HepG2 (cell line): ENCODE data around the gene WDR89. TPM values are rescaled to one million over a fixed set of nuclear protein-coding genes. Genes with fewer than 3 reads are reported as not detected.
"Not testable (repeated sequence)": the region's sequence is repeated elsewhere in the genome, so short reads cannot be mapped to it uniquely, and the experiment has no call there.

Experiments
- ATAC-seq: fragments of 200-7000 bp; cut with Tn5 transposase; 3 replicates; pipeline ENCODE4 v1.9.1; 2020; ENCODE audit warnings: mild to moderate bottlenecking, moderate library complexity
- BruUV-seq: library from RNA; stranded (reverse); fragments of 400-500 nt; replicated peaks from 2 replicates; lab custom pipeline; 2021; lab: Mats Ljungman, UMichigan
- CTCF ChIA-PET: fragments of 300-600 bp; formaldehyde crosslinking; extraction: SDS; loops from one replicate; lab custom pipeline; 2021; ENCODE audit warnings: low total read pairs, inconsistent platforms, low intra/inter-chr PET ratio; lab: Yijun Ruan, JAX
- POLR2A ChIA-PET: fragments of 350-600 bp; sonication (Branson Sonifier 250); formaldehyde crosslinking; loops from one replicate; lab custom pipeline; 2020; ENCODE audit warnings: antibody characterized with exemption, inconsistent platforms; lab: Yijun Ruan, JAX
- DNase-seq: peaks from one replicate; pipeline ENCODE4 v3.0.0-alpha.2; 2015; ENCODE audit warnings: low spot score
- FAIRE-seq: peaks from 3 replicates; lab custom pipeline; 2011; peaks lifted over from hg19 to GRCh38; lab: Jason Lieb, UNC
- H2AFZ ChIP-seq: one replicate; pipeline ENCODE4 v1.6.1; 2011; ENCODE audit warnings: low read length, inconsistent platforms
- H3K27ac ChIP-seq: fragments of 300-600 bp; 3 replicates; pipeline ENCODE4 v1.8.0; 2011; ENCODE audit warnings: mixed run types, mild to moderate bottlenecking, mixed read lengths, low read length, inconsistent platforms; ENCODE audit not compliant: insufficient read depth; ENCODE audit errors: extremely low read length
- H3K27me3 ChIP-seq, 2 experiments: fragments of 200-600 bp in 1 of 2; 2 replicates in 1 of 2; 3 replicates in 1 of 2; pipeline versions ENCODE4 v1.6.0 to v1.8.0; 2011; ENCODE audit warnings: low read length in 2 of 2, mild to moderate bottlenecking in 2 of 2, moderate library complexity in 2 of 2, inconsistent platforms in 1 of 2; ENCODE audit not compliant: insufficient read depth in 2 of 2, control insufficient read depth in 1 of 2
- H3K36me3 ChIP-seq, 2 experiments: fragments of 200-600 bp in 1 of 2; replicated peaks in 1 of 2; 2 replicates in 1 of 2; 3 replicates in 1 of 2; pipeline versions ENCODE4 v1.5.1 to v1.8.0; 2011; ENCODE audit warnings: low read length in 2 of 2, inconsistent platforms in 1 of 2; ENCODE audit not compliant: insufficient read depth in 2 of 2, control insufficient read depth in 1 of 2
- H3K4me1 ChIP-seq: 2 replicates; pipeline ENCODE4 v1.5.1; 2012; ENCODE audit warnings: low read length, inconsistent platforms; ENCODE audit not compliant: insufficient read depth
- H3K4me2 ChIP-seq: 2 replicates; pipeline ENCODE4 v1.6.0; 2011; ENCODE audit warnings: low read depth, low read length, inconsistent platforms
- H3K4me3 ChIP-seq, 3 experiments: fragments of 200-600 bp in 1 of 3; sonication (generic), shearing (Covaris generic) in 1 of 3; replicated peaks in 1 of 3; 2 replicates each; pipeline ENCODE4 v1.5.1; 2011 to 2016; ENCODE audit warnings: low read length in 3 of 3, inconsistent platforms in 2 of 3, low read depth in 2 of 3, mild to moderate bottlenecking in 2 of 3, control low read depth in 1 of 3, mixed read lengths in 1 of 3; ENCODE audit not compliant: insufficient read depth in 1 of 3
- H3K79me2 ChIP-seq: one replicate; pipeline ENCODE4 v1.6.1; 2011; ENCODE audit warnings: low read length, inconsistent platforms; ENCODE audit not compliant: insufficient read depth
- H3K9ac ChIP-seq: 2 replicates; pipeline ENCODE4 v1.6.0; 2011; ENCODE audit warnings: mild to moderate bottlenecking, low read depth, low read length, inconsistent platforms; ENCODE audit not compliant: insufficient read depth
- H3K9me3 ChIP-seq: 2 replicates; pipeline ENCODE4 v1.5.1; 2012; ENCODE audit warnings: mild to moderate bottlenecking, low read length
- H4K20me1 ChIP-seq: 2 replicates; pipeline ENCODE4 v1.6.0; 2011; ENCODE audit warnings: inconsistent platforms, mild to moderate bottlenecking, low read length, moderate library complexity; ENCODE audit not compliant: insufficient read depth
- FOXA3 ChIP-seq: IDR thresholded peaks from 2 replicates; pipeline ENCODE4 v1.6.1; 2016; ENCODE audit warnings: missing genetic modification reagents, missing compliant biosample characterization
- NFE2L2 ChIP-seq: fragments of 150-350 bp; IDR thresholded peaks from 2 replicates; pipeline ENCODE4 v1.6.1; 2014; ENCODE audit warnings: low read length
- PAX8 ChIP-seq: sonication (generic); formaldehyde crosslinking; IDR thresholded peaks from 2 replicates; pipeline ENCODE4 v1.8.0; 2022; ENCODE audit warnings: mild to moderate bottlenecking, missing genetic modification reagents, borderline replicate concordance
- RBM22 ChIP-seq: fragments of 200-400 bp; formaldehyde crosslinking; optimal IDR thresholded peaks from 2 replicates; pipeline ENCODE3; 2017; ENCODE audit warnings: mild to moderate bottlenecking, low read length, moderate library complexity
- WGBS: methylation state at CpG from one replicate; pipeline ENCODE4 v1.1.6; 2017; ENCODE audit warnings: low lambda C conversion rate; 5-methylcytosine and 5-hydroxymethylcytosine counted together
- in situ Hi-C: cut with HindIII; loops from 2 replicates; pipeline ENCODE4 v1.10.0; 2017; ENCODE audit warnings: low pct_unique_long_range_greater_than_20kb; ENCODE audit not compliant: extremely low pct_ligation_motif_present
- intact Hi-C: fragments of 100-400 bp; cut with micrococcal nuclease; formaldehyde crosslinking; loops from one replicate; pipeline ENCODE4 v1.10.0; 2022; ENCODE audit not compliant: unreplicated experiment
- polyA plus RNA-seq, 8 experiments: library from polyadenylated mRNA; depleted of rRNA in 3 of 8; stranded (reverse) in 7 of 8; unstranded in 1 of 8; fragments of >200 nt; fragmentation: Illumina TruSeq in 4 of 8; extraction: Trizol in 4 of 8; gene quantifications; 2 replicates each; pipeline versions ENCODE4 v1.2.1 to v1.2.3, GENCODE V29; 2011 to 2016; ENCODE audit warnings: low read depth in 4 of 8, missing spikeins in 1 of 8, mixed read lengths in 1 of 8; ENCODE audit not compliant: insufficient read depth in 1 of 8
- total RNA-seq, 5 experiments: library from RNA; depleted of rRNA; stranded (reverse); fragments of >200 nt; fragmentation: Illumina TruSeq; extraction: Trizol; gene quantifications; 2 replicates each; pipeline ENCODE4 v1.2.3, GENCODE V29; 2016; ENCODE audit warnings: low read depth in 1 of 5

Gene WDR89
- total and polyA plus RNA-seq, 2 of the 13 experiments (the other 11 are each of a cell fraction or from before 2014, with no cell fraction given), result 5.2 to 20.1 TPM

DNA sequence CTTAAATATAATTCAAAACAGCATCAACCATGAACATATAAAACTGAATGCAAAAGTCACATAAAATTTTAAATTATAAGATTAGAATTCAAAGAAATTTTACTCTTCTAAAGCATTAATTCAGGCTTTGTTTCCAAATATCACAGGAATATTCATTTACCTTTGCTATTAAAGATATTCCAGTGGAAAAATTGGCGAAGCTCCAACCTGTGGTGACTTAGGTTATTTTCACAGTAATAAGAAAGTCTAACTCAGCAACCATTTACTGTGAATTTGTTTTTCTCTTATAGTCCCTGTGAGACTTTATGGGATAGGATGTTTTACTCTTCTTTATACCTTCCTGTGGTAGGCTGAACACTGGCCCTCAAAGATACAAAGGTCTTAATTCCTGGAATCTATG lies 3.2 kb downstream of the WDR89 start:
- Histone ChIP-seq H3K79me2 (peaks cover 63% of the 10 kb centered on the region), H4K20me1 (0 out of 2 replicates have a peak, but pooled peaks cover 2% of the 10 kb centered on the region), H3K4me2 (0 out of 2 replicates have a peak overlapping the region, but pooled peaks have one; percentile 13), H3K4me3 (no peak overlapping the region), H3K27ac (no peak overlapping the region), H3K9me3 (no peaks in the 10 kb centered on the region; the same call in 1 of the 2 replicates), H3K9ac (no peak overlapping the region), H3K27me3 (no peaks in the 10 kb centered on the region), H3K4me1 (peaks cover 35% of the 10 kb centered on the region), H3K36me3 (no peaks in the 10 kb centered on the region), H2AFZ (no peak overlapping the region)
- WGBS, result 100% methylated on average over 1 of the region's 1 CpG
- in situ Hi-C loops (no loop called here), intact Hi-C loops (no loop called here)
- ATAC-seq, result no peak
- TF ChIP-seq PAX8 (no peak), FOXA3 (no peak), RBM22 (no peak)
- BruUV-seq, result no TSS peak
- no peak for FAIRE-seq
- no peak for DNase-seq
- ChIA-PET POLR2A (interaction anchor here (0.7 to 1.1 kb wide), 2 partner anchors 10 to 19 kb away, joined by 3 read pairs; no protein-coding TSS in a partner anchor), CTCF (no interaction called here)

DNA sequence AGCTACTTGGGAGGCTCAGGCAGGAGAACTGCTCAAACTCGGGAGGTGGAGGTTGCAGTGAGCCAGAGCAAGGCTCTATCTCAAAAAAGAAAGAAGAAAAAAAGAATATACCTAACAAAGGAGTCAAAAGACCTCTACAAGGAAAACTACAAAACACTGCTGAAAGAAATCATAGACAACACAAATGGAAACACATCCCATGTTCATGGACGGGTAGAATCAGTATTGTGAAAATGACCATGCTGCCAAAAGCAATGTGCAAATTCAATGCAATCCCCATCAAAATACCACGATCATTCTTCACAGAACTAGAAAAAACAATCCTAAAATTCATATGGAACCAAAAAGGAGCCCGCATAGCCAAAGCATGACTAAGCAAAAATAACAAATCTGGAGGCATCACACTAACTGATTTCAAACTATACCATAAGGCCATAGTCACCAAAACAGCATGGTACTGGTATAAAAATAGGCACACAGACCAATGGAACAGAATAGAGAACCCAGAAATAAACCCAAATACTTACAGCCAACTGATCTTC lies 5.5 kb downstream of the WDR89 start:
- intact Hi-C loops, H3K9ac ChIP-seq, H2AFZ ChIP-seq: not testable (repeated sequence)

More for the DNA sequence above, 5.5 kb downstream of the WDR89 start:
- BruUV-seq, H3K36me3 ChIP-seq, in situ Hi-C loops, FAIRE-seq, ATAC-seq, POLR2A ChIA-PET, H3K27ac ChIP-seq, DNase-seq, CTCF ChIA-PET, H4K20me1 ChIP-seq, H3K27me3 ChIP-seq, H3K4me2 ChIP-seq, H3K4me3 ChIP-seq, H3K9me3 ChIP-seq: not testable (repeated sequence)
- Histone ChIP-seq H3K4me1 (peaks cover 29% of the 10 kb centered on the region), H3K79me2 (peaks cover 78% of the 10 kb centered on the region)
- peak; percentile 48 for TF ChIP-seq NFE2L2
- 93% methylated on average over 4 of the region's 4 CpGs for WGBS
